H9 (cell line): ENCODE results near the gene WDR7. TPM values are rescaled to one million over a fixed set of nuclear protein-coding genes. Genes with fewer than 3 reads are reported as not detected.
A peak's percentile ranks its signal among the peaks of the same experiment; 100 is the strongest.

ENCODE experiments used
- DNase-seq: peaks from one replicate; pipeline ENCODE4 v3.0.0-alpha.2; 2017
- H2AFZ ChIP-seq: one replicate; pipeline ENCODE4 v1.6.1; 2013; ENCODE audit warnings: mild to moderate bottlenecking, low read length, control low read depth, moderate library complexity
- H2AK5ac ChIP-seq: 2 replicates; pipeline ENCODE4 v1.6.1; 2013; ENCODE audit warnings: low read length, control low read depth, mixed read lengths; ENCODE audit not compliant: insufficient read length
- H2BK120ac ChIP-seq: one replicate; pipeline ENCODE4 v1.6.1; 2013; ENCODE audit warnings: low read depth, mild to moderate bottlenecking, low read length, control low read depth, inconsistent platforms; ENCODE audit not compliant: poor library complexity, severe bottlenecking
- H2BK12ac ChIP-seq: 2 replicates; pipeline ENCODE4 v1.6.1; 2013; ENCODE audit warnings: low read length, control low read depth, mixed read lengths, low read depth; ENCODE audit not compliant: insufficient read length
- H2BK15ac ChIP-seq: 2 replicates; pipeline ENCODE4 v1.6.1; 2013; ENCODE audit warnings: low read depth, low read length, control low read depth
- H2BK20ac ChIP-seq: one replicate; pipeline ENCODE4 v1.6.1; 2013; ENCODE audit warnings: low read depth, mild to moderate bottlenecking, low read length, control low read depth, inconsistent platforms; ENCODE audit not compliant: poor library complexity, severe bottlenecking
- H2BK5ac ChIP-seq: 2 replicates; pipeline ENCODE4 v1.6.1; 2013; ENCODE audit warnings: low read length, control low read depth, mixed read lengths; ENCODE audit not compliant: insufficient read length
- H3K14ac ChIP-seq: 2 replicates; pipeline ENCODE4 v1.6.1; 2013; ENCODE audit warnings: low read length, control low read depth; ENCODE audit not compliant: insufficient read depth
- H3K18ac ChIP-seq: 2 replicates; pipeline ENCODE4 v1.6.1; 2013; ENCODE audit warnings: low read depth, mild to moderate bottlenecking, mixed read lengths, low read length, control low read depth; ENCODE audit not compliant: insufficient read length
- H3K23ac ChIP-seq: 2 replicates; pipeline ENCODE4 v1.6.1; 2013; ENCODE audit warnings: low read length, control low read depth, mixed read lengths, low read depth; ENCODE audit not compliant: insufficient read length
- H3K23me2 ChIP-seq: 2 replicates; pipeline ENCODE4 v1.6.1; 2013; ENCODE audit warnings: low read depth, mild to moderate bottlenecking, mixed read lengths, low read length, control low read depth; ENCODE audit not compliant: insufficient read length, poor library complexity, severe bottlenecking
- H3K27ac ChIP-seq: 2 replicates; pipeline ENCODE4 v1.5.1; 2013; ENCODE audit warnings: low read length, control low read depth, mixed read lengths, low read depth; ENCODE audit not compliant: insufficient read length
- H3K27me3 ChIP-seq: 2 replicates; pipeline ENCODE4 v1.6.1; 2013; ENCODE audit warnings: low read length, control low read depth, inconsistent platforms; ENCODE audit not compliant: insufficient read depth
- H3K4ac ChIP-seq: 2 replicates; pipeline ENCODE4 v1.6.1; 2013; ENCODE audit warnings: low read depth, mild to moderate bottlenecking, control low read depth, inconsistent platforms, low read length, moderate library complexity
- H3K4me1 ChIP-seq: 2 replicates; pipeline ENCODE4 v1.6.1; 2013; ENCODE audit warnings: low read length, control low read depth, inconsistent platforms; ENCODE audit not compliant: insufficient read depth
- H3K4me2 ChIP-seq: 2 replicates; pipeline ENCODE4 v1.6.1; 2013; ENCODE audit warnings: low read length, control low read depth, mixed read lengths; ENCODE audit not compliant: insufficient read length, insufficient read depth
- H3K56ac ChIP-seq: 2 replicates; pipeline ENCODE4 v1.6.1; 2013; ENCODE audit warnings: low read depth, mild to moderate bottlenecking, mixed read lengths, low read length, control low read depth; ENCODE audit not compliant: insufficient read length
- H3K79me1 ChIP-seq: 2 replicates; pipeline ENCODE4 v1.6.1; 2013; ENCODE audit warnings: low read depth, mild to moderate bottlenecking, moderate library complexity, low read length, control low read depth, inconsistent platforms; ENCODE audit not compliant: insufficient read depth, poor library complexity, severe bottlenecking
- H3K79me2 ChIP-seq: 2 replicates; pipeline ENCODE4 v1.6.1; 2013; ENCODE audit warnings: low read length, control low read depth, inconsistent platforms; ENCODE audit not compliant: insufficient read depth
- H3K9ac ChIP-seq: 2 replicates; pipeline ENCODE4 v1.6.1; 2013; ENCODE audit warnings: low read length, control low read depth, mixed read lengths; ENCODE audit not compliant: insufficient read length; ENCODE audit errors: extremely low read depth
- H3K9me3 ChIP-seq: one replicate; pipeline ENCODE4 v1.6.1; 2013; ENCODE audit warnings: low read depth, low read length, inconsistent platforms; ENCODE audit not compliant: control insufficient read depth
- H3T11ph ChIP-seq: one replicate; pipeline ENCODE4 v1.6.1; 2013; ENCODE audit warnings: mild to moderate bottlenecking, low read length, control low read depth, inconsistent platforms
- H4K20me1 ChIP-seq: one replicate; pipeline ENCODE4 v1.6.1; 2013; ENCODE audit not compliant: control insufficient read depth, insufficient read length, insufficient read depth
- H4K5ac ChIP-seq: 2 replicates; pipeline ENCODE4 v1.6.1; 2013; ENCODE audit warnings: low read depth, mild to moderate bottlenecking, mixed read lengths, low read length, control low read depth; ENCODE audit not compliant: insufficient read length
- H4K8ac ChIP-seq: replicated peaks from 2 replicates; pipeline ENCODE4 v1.6.1; 2013; ENCODE audit warnings: low read length, control low read depth, mixed read lengths, low read depth; ENCODE audit not compliant: insufficient read length
- H4K91ac ChIP-seq: 2 replicates; pipeline ENCODE4 v1.6.1; 2013; ENCODE audit warnings: low read depth, mild to moderate bottlenecking, moderate library complexity, mixed read lengths, low read length, control low read depth; ENCODE audit not compliant: insufficient read length
- H3K27ac Mint-ChIP-seq, 3 experiments: 2 replicates in 2 of 3; 3 replicates in 1 of 3; pipeline ENCODE4 v1.8.0; 2020 to 2021; ENCODE audit warnings: mixed read lengths in 3 of 3, mild to moderate bottlenecking in 1 of 3, moderate library complexity in 1 of 3
- H3K27me3 Mint-ChIP-seq: 2 replicates; pipeline ENCODE4 v1.8.0; 2021; ENCODE audit warnings: low read depth, mild to moderate bottlenecking, moderate library complexity, mixed read lengths
- H3K36me3 Mint-ChIP-seq, 3 experiments: 2 replicates in 2 of 3; 3 replicates in 1 of 3; pipeline ENCODE4 v1.8.0; 2020 to 2021; ENCODE audit warnings: low read depth in 3 of 3, mixed read lengths in 3 of 3; ENCODE audit not compliant: insufficient read depth in 1 of 3
- H3K4me1 Mint-ChIP-seq, 2 experiments: 2 replicates each; pipeline ENCODE4 v1.8.0; 2020; ENCODE audit warnings: mixed read lengths in 2 of 2
- H3K4me3 Mint-ChIP-seq, 2 experiments: 2 replicates in 1 of 2; 3 replicates in 1 of 2; pipeline ENCODE4 v1.8.0; 2020 to 2021; ENCODE audit warnings: mild to moderate bottlenecking in 2 of 2, mixed read lengths in 2 of 2, moderate library complexity in 1 of 2
- H3K9me3 Mint-ChIP-seq, 2 experiments: 2 replicates in 1 of 2; 3 replicates in 1 of 2; pipeline ENCODE4 v1.8.0; 2020; ENCODE audit warnings: mild to moderate bottlenecking in 2 of 2, mixed read lengths in 2 of 2, moderate library complexity in 1 of 2
- CTCF ChIP-seq: fragments of 200-600 bp; sonication (generic); conservative IDR thresholded peaks from 3 replicates; pipeline ENCODE4 v1.8.0; 2021; ENCODE audit warnings: antibody characterized with exemption, mild to moderate bottlenecking
- WGBS: extraction: QIAGEN DNeasy Blood & Tissue Kit; methylation state at CpG from one replicate; pipeline ENCODE4 v1.1.7; 2013; ENCODE audit warnings: missing lambda C conversion rate, low lambda C conversion rate, mixed read lengths; ENCODE audit not compliant: insufficient read length; ENCODE audit errors: extremely low coverage; 5-methylcytosine and 5-hydroxymethylcytosine counted together
- total RNA-seq: library from RNA; stranded (reverse); gene quantifications from 2 replicates; pipeline ENCODE4 v1.2.1, GENCODE V29; 2021

WDR7 gene
- total RNA-seq, 1 experiment from 2014 or later: 14.8 TPM

GRCh38 chr18:56831988-56832387 lies 180.8 kb downstream of the WDR7 start:
- DNase-seq: peak; percentile 41
- Histone ChIP-seq H2BK15ac (no peak overlapping the region), H4K91ac (no peak overlapping the region), H3K79me1 (no peaks in the 10 kb centered on the region), H2AFZ (no peak overlapping the region), H2BK12ac (no peak overlapping the region), H4K8ac (no peak overlapping the region), H3K4ac (no peak overlapping the region), H2BK20ac (no peak overlapping the region), H3K18ac (no peak overlapping the region), H3K27me3 (no peaks in the 10 kb centered on the region), H3K27ac (no peak overlapping the region), H3K56ac (no peak overlapping the region), H3K23me2 (no peaks in the 10 kb centered on the region), H3K4me2 (no peak overlapping the region), H3K9ac (no peak overlapping the region), H3K79me2 (no peaks in the 10 kb centered on the region), H3K23ac (no peak overlapping the region), H2BK120ac (no peak overlapping the region), H3T11ph (no peak overlapping the region), H3K9me3 (no peaks in the 10 kb centered on the region), H4K5ac (no peak overlapping the region), H3K4me1 (no peaks in the 10 kb centered on the region; the same call in 1 of the 2 replicates), H2BK5ac (no peak overlapping the region), H4K20me1 (no peaks in the 10 kb centered on the region), H2AK5ac (no peak overlapping the region), H3K14ac (no peak overlapping the region)
- Mint-ChIP-seq H3K36me3 (peaks cover 0 to 3% (median 2%) of the 10 kb centered on the region in 3 experiments; a peak in 1 of 7 replicates), H3K4me3 (no peak overlapping the region), H3K9me3 (peaks cover 0 to 3% of the 10 kb centered on the region in 2 experiments; a peak in 1 of 5 replicates), H3K27ac (no peak overlapping the region), H3K4me1 (peaks cover 5 to 9% of the 10 kb centered on the region in 2 experiments), H3K27me3 (no peaks in the 10 kb centered on the region)
- TF ChIP-seq CTCF: no peak
- WGBS: no CpG with 5 or more reads among the region's 9 CpGs
